Measurements from ENCODE around the gene COL9A3. TPM values are rescaled to one million over a fixed set of nuclear protein-coding genes. Genes with fewer than 3 reads are reported as not detected.

Gene COL9A3
- total RNA-seq, 1 donor from 2014 or later: 2.9 TPM

GRCh38 chr20:62806383-62807050 is 10.3 kb upstream of the COL9A3 start:
- intact Hi-C loops (cut with micrococcal nuclease): loop anchor here (10.0 kb wide), 1 partner anchor 142 kb away; no protein-coding TSS in a partner anchor
- ATAC-seq (no peak), DNase-seq (no peak)

- intact Hi-C loops (cut with micrococcal nuclease): loop anchor here (10.0 kb wide), 1 partner anchor 143 kb away; no protein-coding TSS in a partner anchor
- no peak for DNase-seq
These were observed 9.2 kb upstream of the COL9A3 start for GRCh38 chr20:62807444-62808210.

GRCh38 chr20:62808211-62808865 is 8.5 kb upstream of the COL9A3 start:
- DNase-seq (peak; percentile 82), ATAC-seq (peak; percentile 58)
- intact Hi-C loops (cut with micrococcal nuclease): loop anchor here (10.0 kb wide), 1 partner anchor 144 kb away; no protein-coding TSS in a partner anchor

More at GRCh38 chr20:62807444-62808210, 9.2 kb upstream of the COL9A3 start:
- ATAC-seq: no peak

GRCh38 chr20:62809530-62810428 is 7.1 kb upstream of the COL9A3 start:
- intact Hi-C loops (cut with micrococcal nuclease): loop anchor here (10.0 kb wide), 1 partner anchor 145 kb away; no protein-coding TSS in a partner anchor
- no peak for ATAC-seq
- DNase-seq: no peak

- ATAC-seq (no peak), DNase-seq (no peak)
- intact Hi-C loops (cut with micrococcal nuclease): no loop called here
These were observed 5.5 kb upstream of the COL9A3 start for GRCh38 chr20:62811320-62811719.

GRCh38 chr20:62811720-62812119 is 5.1 kb upstream of the COL9A3 start:
- DNase-seq: no peak
- intact Hi-C loops (cut with micrococcal nuclease): no loop called here
- ATAC-seq: no peak

- ATAC-seq: no peak
These were observed 4.5 kb upstream of the COL9A3 start for GRCh38 chr20:62812181-62812906.

GRCh38 chr20:62812907-62813200 is 4.0 kb upstream of the COL9A3 start:
- ATAC-seq: no peak
- intact Hi-C loops (cut with micrococcal nuclease): no loop called here

More at GRCh38 chr20:62812181-62812906, 4.5 kb upstream of the COL9A3 start:
- intact Hi-C loops (cut with micrococcal nuclease): no loop called here
- no peak for DNase-seq

GRCh38 chr20:62813588-62813987 is 3.3 kb upstream of the COL9A3 start:
- intact Hi-C loops (cut with micrococcal nuclease): no loop called here
- DNase-seq (no peak), ATAC-seq (no peak)

More at GRCh38 chr20:62812907-62813200, 4.0 kb upstream of the COL9A3 start:
- DNase-seq: no peak

- ATAC-seq (no peak), DNase-seq (no peak)
- intact Hi-C loops (cut with micrococcal nuclease): no loop called here
These were observed 2.7 kb upstream of the COL9A3 start for GRCh38 chr20:62814060-62814708.

- intact Hi-C loops (cut with micrococcal nuclease): no loop called here
- ATAC-seq (no peak), DNase-seq (no peak)
These were observed 2.2 kb upstream of the COL9A3 start for GRCh38 chr20:62814709-62815065.

- no peak for DNase-seq
- intact Hi-C loops (cut with micrococcal nuclease): no loop called here
- peak; percentile 7 for ATAC-seq
These were observed 1.5 kb upstream of the COL9A3 start for GRCh38 chr20:62815066-62815991.

GRCh38 chr20:62816031-62816883 is 593 bp upstream of the COL9A3 start:
- intact Hi-C loops (cut with micrococcal nuclease): no loop called here
- ATAC-seq: no peak
- DNase-seq: no peak

GRCh38 chr20:62817975-62818591 is 1.2 kb downstream of the COL9A3 start:
- ATAC-seq (no peak), DNase-seq (no peak)
- intact Hi-C loops (cut with micrococcal nuclease): no loop called here

GRCh38 chr20:62818592-62819493 is 2.0 kb downstream of the COL9A3 start:
- DNase-seq (peak; percentile 83), ATAC-seq (peak; percentile 63)
- intact Hi-C loops (cut with micrococcal nuclease): no loop called here

Data from left ventricle myocardium superior (tissue), 1 donor.